ENCODE results near the gene GULP1. TPM values are rescaled to one million over a fixed set of nuclear protein-coding genes. Genes with fewer than 3 reads are reported as not detected.

GULP1 gene
- total and polyA plus RNA-seq, 2 of the 13 experiments (the other 11 are each of a cell fraction or from before 2014, with no cell fraction given), result 0.15 TPM; not detected in 1

DNA sequence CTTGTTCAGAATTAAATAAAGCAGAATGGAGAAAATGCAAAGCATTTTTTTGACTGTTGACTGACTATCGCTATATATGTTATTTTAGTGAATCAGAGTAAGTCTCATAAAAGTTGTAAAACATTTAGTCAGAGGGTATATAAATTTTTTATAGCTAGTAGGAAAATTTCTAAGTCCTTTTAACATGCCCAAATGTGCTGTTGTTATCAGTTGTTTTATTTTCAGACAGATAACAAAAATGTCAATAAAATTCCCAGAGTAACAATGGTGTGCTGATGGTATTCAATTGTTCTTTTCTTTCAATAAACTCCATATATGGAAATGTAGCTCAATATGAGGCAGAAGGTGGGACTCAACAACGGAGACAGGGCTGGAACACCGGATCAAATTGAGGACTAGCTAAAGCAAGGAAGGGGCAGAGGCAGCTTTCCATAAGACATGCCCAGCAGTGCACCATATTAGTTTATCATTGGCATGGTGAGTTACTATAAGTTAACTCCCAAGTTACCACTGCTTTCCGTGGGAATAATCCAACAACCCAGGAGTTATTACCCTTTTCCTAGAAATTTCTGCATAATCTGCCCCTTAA, 26.6 kb downstream of the GULP1 start (continued):
- TF ChIP-seq HOXA5 (CRISPR knock-in tag; IDR thresholded peaks at IDR 0.05), result no peak
- TF ChIP-seq POLR2A (IDR thresholded peaks at IDR 0.05; ENCODE audit: insufficient read depth in 1 of 2, low read depth in 2 of 2, low read length in 2 of 2), result no peak
- TF ChIP-seq ZMYM3 (CRISPR knock-in tag; IDR thresholded peaks at IDR 0.05), result no peak
- no peak for TF ChIP-seq ZNF577 (CRISPR knock-in tag; IDR thresholded peaks at IDR 0.05; ENCODE audit: borderline replicate concordance, low read depth)
- no peak for TF ChIP-seq SALL1 (CRISPR knock-in tag; IDR thresholded peaks at IDR 0.05)
- no peak for TF ChIP-seq ZNF136 (CRISPR knock-in tag; IDR thresholded peaks at IDR 0.05; ENCODE audit: low read depth)

DNA sequence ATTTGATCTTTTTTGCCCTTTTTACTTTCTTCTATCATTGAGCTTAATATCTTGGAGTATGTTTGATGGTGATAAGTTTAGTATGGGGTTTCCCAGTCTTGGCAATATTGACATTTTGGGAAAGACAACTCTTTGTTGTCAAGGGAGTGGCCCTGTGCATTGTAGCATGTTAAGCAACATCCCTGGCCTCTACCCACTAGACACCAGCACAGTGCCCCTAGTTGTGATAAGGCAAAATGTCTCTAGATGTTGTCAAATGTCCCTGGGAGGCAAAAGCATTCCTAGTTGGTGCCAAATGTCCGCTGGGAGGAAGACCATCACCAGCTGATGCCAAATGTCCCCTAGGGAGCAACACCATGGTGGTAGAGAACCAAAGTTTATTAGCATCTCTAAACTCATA, 28.2 kb downstream of the GULP1 start:
- Histone ChIP-seq H3K79me2 (ENCODE audit: insufficient read depth, low read length) (no peaks in the 10 kb centered on the region), H3K9me3 (ENCODE audit: low read length) (no peaks in the 10 kb centered on the region), H3K4me1 (ENCODE audit: insufficient read depth, low read length) (no peaks in the 10 kb centered on the region), H3K9ac (ENCODE audit: insufficient read depth, low read depth, low read length) (no peak overlapping the region), H3K27ac (ENCODE audit: extremely low read length, insufficient read depth, low read length) (no peak overlapping the region), H3K4me3 (replicated peaks in 1 of 3; ENCODE audit: insufficient read depth in 1 of 3, low read depth in 2 of 3, low read length in 3 of 3) (no peak overlapping the region), H3K27me3 (ENCODE audit: control insufficient read depth in 1 of 2, insufficient read depth in 2 of 2, low read length in 2 of 2) (no peaks in the 10 kb centered on the region), H3K36me3 (replicated peaks in 1 of 2; ENCODE audit: control insufficient read depth in 1 of 2, insufficient read depth in 2 of 2, low read length in 2 of 2) (no peaks in the 10 kb centered on the region), H3K4me2 (ENCODE audit: low read depth, low read length) (no peak overlapping the region), H4K20me1 (ENCODE audit: insufficient read depth, low read length) (no peaks in the 10 kb centered on the region), H2AFZ (ENCODE audit: low read length) (no peak overlapping the region)
- ATAC-seq (peak; percentile 77), DNase-seq (ENCODE audit: low spot score) (peak; percentile 4), FAIRE-seq (no peak)
- no peak for TF ChIP-seq TEAD2 (CRISPR knock-in tag; IDR thresholded peaks at IDR 0.05)
- TF ChIP-seq, protein P1, sequence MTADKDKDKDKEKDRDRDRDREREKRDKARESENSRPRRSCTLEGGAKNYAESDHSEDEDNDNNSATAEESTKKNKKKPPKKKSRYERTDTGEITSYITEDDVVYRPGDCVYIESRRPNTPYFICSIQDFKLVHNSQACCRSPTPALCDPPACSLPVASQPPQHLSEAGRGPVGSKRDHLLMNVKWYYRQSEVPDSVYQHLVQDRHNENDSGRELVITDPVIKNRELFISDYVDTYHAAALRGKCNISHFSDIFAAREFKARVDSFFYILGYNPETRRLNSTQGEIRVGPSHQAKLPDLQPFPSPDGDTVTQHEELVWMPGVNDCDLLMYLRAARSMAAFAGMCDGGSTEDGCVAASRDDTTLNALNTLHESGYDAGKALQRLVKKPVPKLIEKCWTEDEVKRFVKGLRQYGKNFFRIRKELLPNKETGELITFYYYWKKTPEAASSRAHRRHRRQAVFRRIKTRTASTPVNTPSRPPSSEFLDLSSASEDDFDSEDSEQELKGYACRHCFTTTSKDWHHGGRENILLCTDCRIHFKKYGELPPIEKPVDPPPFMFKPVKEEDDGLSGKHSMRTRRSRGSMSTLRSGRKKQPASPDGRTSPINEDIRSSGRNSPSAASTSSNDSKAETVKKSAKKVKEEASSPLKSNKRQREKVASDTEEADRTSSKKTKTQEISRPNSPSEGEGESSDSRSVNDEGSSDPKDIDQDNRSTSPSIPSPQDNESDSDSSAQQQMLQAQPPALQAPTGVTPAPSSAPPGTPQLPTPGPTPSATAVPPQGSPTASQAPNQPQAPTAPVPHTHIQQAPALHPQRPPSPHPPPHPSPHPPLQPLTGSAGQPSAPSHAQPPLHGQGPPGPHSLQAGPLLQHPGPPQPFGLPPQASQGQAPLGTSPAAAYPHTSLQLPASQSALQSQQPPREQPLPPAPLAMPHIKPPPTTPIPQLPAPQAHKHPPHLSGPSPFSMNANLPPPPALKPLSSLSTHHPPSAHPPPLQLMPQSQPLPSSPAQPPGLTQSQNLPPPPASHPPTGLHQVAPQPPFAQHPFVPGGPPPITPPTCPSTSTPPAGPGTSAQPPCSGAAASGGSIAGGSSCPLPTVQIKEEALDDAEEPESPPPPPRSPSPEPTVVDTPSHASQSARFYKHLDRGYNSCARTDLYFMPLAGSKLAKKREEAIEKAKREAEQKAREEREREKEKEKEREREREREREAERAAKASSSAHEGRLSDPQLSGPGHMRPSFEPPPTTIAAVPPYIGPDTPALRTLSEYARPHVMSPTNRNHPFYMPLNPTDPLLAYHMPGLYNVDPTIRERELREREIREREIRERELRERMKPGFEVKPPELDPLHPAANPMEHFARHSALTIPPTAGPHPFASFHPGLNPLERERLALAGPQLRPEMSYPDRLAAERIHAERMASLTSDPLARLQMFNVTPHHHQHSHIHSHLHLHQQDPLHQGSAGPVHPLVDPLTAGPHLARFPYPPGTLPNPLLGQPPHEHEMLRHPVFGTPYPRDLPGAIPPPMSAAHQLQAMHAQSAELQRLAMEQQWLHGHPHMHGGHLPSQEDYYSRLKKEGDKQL (CRISPR knock-in tag; IDR thresholded peaks at IDR 0.05; ENCODE audit: low read depth), result no peak
- TF ChIP-seq, protein P2, sequence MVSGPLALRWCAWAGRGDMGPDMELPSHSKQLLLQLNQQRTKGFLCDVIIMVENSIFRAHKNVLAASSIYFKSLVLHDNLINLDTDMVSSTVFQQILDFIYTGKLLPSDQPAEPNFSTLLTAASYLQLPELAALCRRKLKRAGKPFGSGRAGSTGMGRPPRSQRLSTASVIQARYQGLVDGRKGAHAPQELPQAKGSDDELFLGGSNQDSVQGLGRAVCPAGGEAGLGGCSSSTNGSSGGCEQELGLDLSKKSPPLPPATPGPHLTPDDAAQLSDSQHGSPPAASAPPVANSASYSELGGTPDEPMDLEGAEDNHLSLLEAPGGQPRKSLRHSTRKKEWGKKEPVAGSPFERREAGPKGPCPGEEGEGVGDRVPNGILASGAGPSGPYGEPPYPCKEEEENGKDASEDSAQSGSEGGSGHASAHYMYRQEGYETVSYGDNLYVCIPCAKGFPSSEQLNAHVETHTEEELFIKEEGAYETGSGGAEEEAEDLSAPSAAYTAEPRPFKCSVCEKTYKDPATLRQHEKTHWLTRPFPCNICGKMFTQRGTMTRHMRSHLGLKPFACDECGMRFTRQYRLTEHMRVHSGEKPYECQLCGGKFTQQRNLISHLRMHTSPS (CRISPR knock-in tag; IDR thresholded peaks at IDR 0.05; ENCODE audit: low read depth), result no peak
- no peak for TF ChIP-seq JARID2 (CRISPR knock-in tag; IDR thresholded peaks at IDR 0.05; ENCODE audit: insufficient replicate concordance)
- ChIA-PET POLR2A (no interaction called here), CTCF (ENCODE audit: low intra/inter-chr PET ratio, low total read pairs) (no interaction called here)
- 0% methylated on average over 1 of the region's 1 CpG for WGBS (ENCODE audit: low lambda C conversion rate)
- in situ Hi-C loops (cut with HindIII; ENCODE audit: extremely low pct_ligation_motif_present, low pct_unique_long_range_greater_than_20kb), result no loop called here
- intact Hi-C loops (cut with micrococcal nuclease; ENCODE audit: unreplicated experiment), result no loop called here
- BruUV-seq (replicated peaks), result no TSS peak

All from HepG2 (cell line).